ENCODE measurements around the gene GNAT2.

DNA sequence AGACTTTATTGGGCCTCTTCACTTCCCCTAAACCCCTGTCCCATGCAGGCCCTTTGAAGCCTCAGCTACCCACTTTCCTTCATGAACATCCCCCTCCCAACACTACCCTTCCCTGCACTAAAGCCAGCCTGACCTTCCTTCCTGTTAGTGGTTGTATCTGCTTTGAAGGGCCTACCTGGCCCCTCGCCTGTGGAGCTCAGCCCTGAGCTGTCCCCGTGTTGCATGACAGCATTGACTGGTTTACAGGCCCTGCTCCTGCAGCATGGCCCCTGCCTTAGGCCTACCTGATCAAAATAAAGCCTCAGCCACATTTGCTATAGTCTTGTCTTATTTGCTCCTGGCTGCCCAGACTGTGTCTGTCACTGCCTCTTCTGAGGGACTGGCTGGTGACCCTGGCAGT is 42.0 kb upstream of the GNAT2 start:
- no peak for TF ChIP-seq POLR2AphosphoS5 (IDR thresholded peaks at IDR 0.05; ENCODE audit: low read depth, low read length)
- TF ChIP-seq POLR2A (IDR thresholded peaks at IDR 0.05; ENCODE audit: low read depth, low read length): no peak
